WTC11 (cell line): ENCODE data around the gene BOLL. TPM values are rescaled to one million over a fixed set of nuclear protein-coding genes. Genes with fewer than 3 reads are reported as not detected.
A peak's percentile ranks its signal among the peaks of the same experiment; 100 is the strongest.

ENCODE experiments used
- ATAC-seq: fragments of 200-7000 bp; cut with Tn5 transposase; 2 replicates; pipeline ENCODE4 v1.10.0; 2021; ENCODE audit warnings: mild to moderate bottlenecking, moderate library complexity
- Bru-seq: library from RNA; stranded (reverse); fragments of 400-500 nt; gene quantifications from one replicate; lab custom pipeline; 2021; lab: Mats Ljungman, UMichigan
- CTCF ChIA-PET: fragments of 300-600 bp; sonication (Branson Sonifier 250); formaldehyde crosslinking; loops from one replicate; lab custom pipeline; 2021; ENCODE audit warnings: antibody characterized with exemption; lab: Charles Lee
- POLR2A ChIA-PET: fragments of 350-600 bp; sonication (Branson Sonifier 250); formaldehyde crosslinking; loops from one replicate; lab custom pipeline; 2021; ENCODE audit warnings: antibody characterized with exemption; lab: Charles Lee
- DNase-seq: peaks from one replicate; pipeline ENCODE4 v3.0.0; 2021; ENCODE audit warnings: low spot score
- H3K27ac Mint-ChIP-seq: 2 replicates; pipeline ENCODE4 v1.8.0; 2021; ENCODE audit warnings: mixed read lengths
- H3K27me3 Mint-ChIP-seq: 2 replicates; pipeline ENCODE4 v1.8.0; 2021; ENCODE audit warnings: low read depth, mild to moderate bottlenecking, moderate library complexity, mixed read lengths
- H3K36me3 Mint-ChIP-seq: 2 replicates; pipeline ENCODE4 v1.8.0; 2021; ENCODE audit warnings: mixed read lengths
- H3K4me1 Mint-ChIP-seq: 2 replicates; pipeline ENCODE4 v1.8.0; 2022; ENCODE audit warnings: mixed read lengths
- H3K4me3 Mint-ChIP-seq: 2 replicates; pipeline ENCODE4 v1.8.0; 2021; ENCODE audit warnings: mild to moderate bottlenecking, moderate library complexity, mixed read lengths
- H3K9me3 Mint-ChIP-seq: 2 replicates; pipeline ENCODE4 v1.8.0; 2021; ENCODE audit warnings: mixed read lengths
- ARID4B ChIP-seq: sonication (generic); formaldehyde crosslinking; IDR thresholded peaks from 2 replicates; pipeline ENCODE4 v1.8.0; 2023; ENCODE audit warnings: missing genetic modification reagents, mild to moderate bottlenecking, borderline replicate concordance
- E2F4 ChIP-seq: sonication (generic); formaldehyde crosslinking; IDR thresholded peaks from 2 replicates; pipeline ENCODE4 v1.8.1; 2022; ENCODE audit warnings: low read depth, mild to moderate bottlenecking, moderate library complexity, missing genetic modification reagents, borderline replicate concordance
- ERG ChIP-seq: fragments of 250-450 bp; sonication (Bioruptor Pico); IDR thresholded peaks from 2 replicates; pipeline ENCODE4 v1.8.0; 2021; ENCODE audit warnings: mild to moderate bottlenecking
- FOXP1 ChIP-seq: sonication (generic); formaldehyde crosslinking; IDR thresholded peaks from 2 replicates; pipeline ENCODE4 v1.8.0; 2022; ENCODE audit warnings: missing genetic modification reagents, mild to moderate bottlenecking, moderate library complexity, borderline replicate concordance
- JUN ChIP-seq: sonication (generic); formaldehyde crosslinking; IDR thresholded peaks from 2 replicates; pipeline ENCODE4 v1.8.0; 2023; ENCODE audit warnings: mild to moderate bottlenecking, missing genetic modification reagents
- MXD4 ChIP-seq: fragments of 250-450 bp; sonication (Bioruptor Pico); IDR thresholded peaks from 2 replicates; pipeline ENCODE4 v1.8.0; 2021; ENCODE audit warnings: mild to moderate bottlenecking, moderate library complexity, borderline replicate concordance
- NFE2L1 ChIP-seq: sonication (generic); formaldehyde crosslinking; IDR thresholded peaks from 2 replicates; pipeline ENCODE4 v1.8.1; 2023; ENCODE audit warnings: missing genetic modification reagents
- NR3C1 ChIP-seq: sonication (generic); formaldehyde crosslinking; conservative IDR thresholded peaks from 2 replicates; pipeline ENCODE4 v1.8.1; 2023; ENCODE audit warnings: low read depth, mild to moderate bottlenecking, missing genetic modification reagents
- PRRX2 ChIP-seq: fragments of 250-450 bp; sonication (Bioruptor Pico); IDR thresholded peaks from 2 replicates; pipeline ENCODE4 v1.8.0; 2021; ENCODE audit warnings: mild to moderate bottlenecking
- RORB ChIP-seq: fragments of 250-450 bp; sonication (Bioruptor Pico); IDR thresholded peaks from 2 replicates; pipeline ENCODE4 v1.9.0; 2021; ENCODE audit warnings: mild to moderate bottlenecking
- SMAD4 ChIP-seq: sonication (generic); formaldehyde crosslinking; IDR thresholded peaks from 2 replicates; pipeline ENCODE4 v1.8.0; 2022; ENCODE audit warnings: mild to moderate bottlenecking, missing genetic modification reagents
- SOX15 ChIP-seq: fragments of 250-450 bp; sonication (Bioruptor Pico); IDR thresholded peaks from 2 replicates; pipeline ENCODE4 v1.9.0; 2021; ENCODE audit warnings: mild to moderate bottlenecking
- STAT6 ChIP-seq: sonication (generic); formaldehyde crosslinking; conservative IDR thresholded peaks from 2 replicates; pipeline ENCODE4 v1.8.1; 2023; ENCODE audit warnings: mild to moderate bottlenecking, low read depth, missing genetic modification reagents, moderate library complexity
- TEAD4 ChIP-seq: sonication (generic); formaldehyde crosslinking; IDR thresholded peaks from 2 replicates; pipeline ENCODE4 v1.8.0; 2022; ENCODE audit warnings: mild to moderate bottlenecking, missing genetic modification reagents
- USF2 ChIP-seq: sonication (generic); formaldehyde crosslinking; IDR thresholded peaks from 2 replicates; pipeline ENCODE4 v1.8.1; 2023; ENCODE audit warnings: mild to moderate bottlenecking, missing genetic modification reagents, moderate library complexity
- ZBTB21 ChIP-seq: sonication (generic); formaldehyde crosslinking; IDR thresholded peaks from 2 replicates; pipeline ENCODE4 v1.8.1; 2023; ENCODE audit warnings: mild to moderate bottlenecking, missing genetic modification reagents, borderline replicate concordance
- ZBTB43 ChIP-seq: sonication (generic); formaldehyde crosslinking; IDR thresholded peaks from 2 replicates; pipeline ENCODE4 v1.8.1; 2023; ENCODE audit warnings: mild to moderate bottlenecking, missing genetic modification reagents
- ZNF232 ChIP-seq: sonication (generic); formaldehyde crosslinking; IDR thresholded peaks from 2 replicates; pipeline ENCODE4 v1.8.0; 2022; ENCODE audit warnings: mild to moderate bottlenecking, missing genetic modification reagents
- ZNF423 ChIP-seq: fragments of 250-450 bp; sonication (Bioruptor Pico); IDR thresholded peaks from 2 replicates; pipeline ENCODE4 v2.1.2; 2022; ENCODE audit warnings: mild to moderate bottlenecking, moderate library complexity
- ZNF512 ChIP-seq: sonication (generic); formaldehyde crosslinking; IDR thresholded peaks from 2 replicates; pipeline ENCODE4 v1.8.1; 2022; ENCODE audit warnings: missing genetic modification reagents, borderline replicate concordance
- ZNF671 ChIP-seq: fragments of 250-450 bp; sonication (Bioruptor Pico); IDR thresholded peaks from 2 replicates; pipeline ENCODE4 v1.8.0; 2021; ENCODE audit warnings: mild to moderate bottlenecking
- long read RNA-seq, 3 experiments: library from RNA in 1 of 3; library from capped mRNA in 1 of 3; library from polyadenylated mRNA in 1 of 3; unstranded in 2 of 3; stranded (forward) in 1 of 3; transcript quantifications; one replicate each; pipeline ENCODE4 v2.0.0, GENCODE V29; 2021
- total RNA-seq: library from RNA; stranded (reverse); gene quantifications from 3 replicates; pipeline ENCODE4 v1.2.3, GENCODE V29; 2021

Gene BOLL
- 0.13 to 0.14 TPM in 2 of 3 replicates, not detected in the other for total RNA-seq
- Bru-seq, nascent RNA: percentile 4 among the genes with signal in this experiment
- long read RNA-seq, experiment 1, partial matches to known transcripts: 0 of 1 reads
- long read RNA-seq, experiment 1, other reads (novel, unspliced or antisense): 1 of 1 reads
- long read RNA-seq, experiment 2: 0 reads
- long read RNA-seq, experiment 3: 0 reads

GRCh38 chr2:197784956-197785941 is at the start of gene BOLL:
BOLL (minus strand) TSS chr2:197785319; CDS start chr2:197781850, 3,469 bp downstream.
- ChIA-PET CTCF (interaction anchor here (0.9 to 1.3 kb wide), 4 partner anchors 79 to 617 kb away, joined by 3 to 5 read pairs (median 4); no protein-coding TSS in a partner anchor), POLR2A (no interaction called here)
- Mint-ChIP-seq H3K27ac (no peak within 1 kb of the TSS), H3K27me3 (peaks cover 64% of the 10 kb centered on the region), H3K36me3 (no peaks in the 10 kb centered on the region; the same call in 1 of the 2 replicates), H3K4me3 (peak within 1 kb of the TSS; percentile 58), H3K9me3 (no peaks in the 10 kb centered on the region), H3K4me1 (no peaks in the 10 kb centered on the region)
- DNase-seq (peak; percentile 32), ATAC-seq (peak; percentile 5; the same call in 1 of the 2 replicates)
- TF ChIP-seq ZNF423 (no peak), ERG (CRISPR knock-in tag) (no peak), MXD4 (CRISPR knock-in tag) (no peak), ZNF671 (CRISPR knock-in tag) (no peak), PRRX2 (CRISPR knock-in tag) (no peak), ZBTB43 (CRISPR knock-in tag) (no peak), TEAD4 (no peak), ZBTB21 (CRISPR knock-in tag) (no peak), SMAD4 (CRISPR knock-in tag) (0 out of 2 replicates have a peak, but pooled peaks have one; percentile 10), NR3C1 (no peak), ZNF232 (CRISPR knock-in tag) (no peak), SOX15 (CRISPR knock-in tag) (no peak), NFE2L1 (CRISPR knock-in tag) (no peak; the same call in 1 of the 2 replicates), STAT6 (no peak), E2F4 (CRISPR knock-in tag) (no peak; the same call in 1 of the 2 replicates), FOXP1 (CRISPR knock-in tag) (0 out of 2 replicates have a peak, but pooled peaks have one; percentile 40), ARID4B (CRISPR knock-in tag) (no peak), USF2 (no peak), RORB (no peak), ZNF512 (no peak), JUN (CRISPR knock-in tag) (peak; percentile 39; the same call in 1 of the 2 replicates)
